GM12878 (cell line): ENCODE data around the gene GGT6. TPM values are rescaled to one million over a fixed set of nuclear protein-coding genes. Genes with fewer than 3 reads are reported as not detected.

Experiments used
- ATAC-seq: fragments of 200-7000 bp; cut with Tn5 transposase; 3 replicates; pipeline ENCODE4 v1.9.1; 2020; ENCODE audit warnings: mild to moderate bottlenecking, moderate library complexity
- BruUV-seq: library from RNA; stranded (reverse); fragments of 400-500 nt; replicated peaks from 2 replicates; lab custom pipeline; 2021; lab: Mats Ljungman, UMichigan
- CTCF ChIA-PET: fragments of 300-600 bp; sonication (Branson Sonifier 250); formaldehyde crosslinking; extraction: SDS; loops from one replicate; lab custom pipeline; 2021; ENCODE audit warnings: inconsistent platforms; lab: Yijun Ruan, JAX
- POLR2A ChIA-PET: fragments of 350-600 bp; formaldehyde crosslinking; extraction: SDS; loops from one replicate; lab custom pipeline; 2021; ENCODE audit warnings: inconsistent platforms; lab: Charles Lee
- RAD21 ChIA-PET: fragments of 300-600 bp; sonication (Branson Sonifier 250); formaldehyde crosslinking; loops from one replicate; lab custom pipeline; 2023; ENCODE audit warnings: antibody characterized with exemption; ENCODE audit not compliant: unreplicated experiment; lab: Charles Lee
- SMC1A ChIA-PET: fragments of 300-600 bp; sonication (Branson Sonifier 250); formaldehyde crosslinking; loops from one replicate; lab custom pipeline; 2023; ENCODE audit not compliant: unreplicated experiment, uncharacterized antibody; lab: Charles Lee
- DNase-seq: peaks from one replicate; pipeline ENCODE4 v3.0.0-alpha.2; 2011; ENCODE audit warnings: low read depth, low spot score
- FAIRE-seq: peaks from 3 replicates; lab custom pipeline; 2011; peaks lifted over from hg19 to GRCh38; lab: Jason Lieb, UNC
- H2AFZ ChIP-seq: 2 replicates; pipeline ENCODE4 v1.6.0; 2011; ENCODE audit warnings: low read depth, low read length, control low read depth; ENCODE audit not compliant: control insufficient read depth
- H3K27ac ChIP-seq: 2 replicates; pipeline ENCODE4 v1.5.1; 2011; ENCODE audit warnings: control low read depth; ENCODE audit not compliant: control insufficient read depth, insufficient read depth
- H3K27me3 ChIP-seq, 2 experiments: replicated peaks in 1 of 2; 2 replicates each; pipeline versions ENCODE4 v1.6.0 to v1.6.1; 2011; ENCODE audit warnings: low read length in 1 of 2; ENCODE audit not compliant: control insufficient read depth in 2 of 2, insufficient read depth in 2 of 2
- H3K36me3 ChIP-seq, 2 experiments: 2 replicates each; pipeline ENCODE4 v1.5.1; 2011; ENCODE audit warnings: low read length in 1 of 2; ENCODE audit not compliant: control insufficient read depth in 2 of 2, insufficient read depth in 2 of 2
- H3K4me1 ChIP-seq: 2 replicates; pipeline ENCODE4 v1.6.1; 2011; ENCODE audit warnings: mild to moderate bottlenecking, low read length, moderate library complexity, mixed read lengths; ENCODE audit not compliant: control insufficient read depth, insufficient read depth
- H3K4me2 ChIP-seq: 2 replicates; pipeline ENCODE4 v1.6.0; 2011; ENCODE audit warnings: control low read depth; ENCODE audit not compliant: control insufficient read depth, insufficient read depth
- H3K4me3 ChIP-seq: fragments of 200-600 bp; sonication (generic); 2 replicates; pipeline ENCODE4 v1.5.1; 2016
- H3K79me2 ChIP-seq: 2 replicates; pipeline ENCODE4 v1.6.0; 2011; ENCODE audit warnings: low read length; ENCODE audit not compliant: control insufficient read depth, insufficient read depth
- H3K9ac ChIP-seq: 2 replicates; pipeline ENCODE4 v1.8.0; 2011; ENCODE audit warnings: low read length, control low read depth, mixed read lengths; ENCODE audit not compliant: control insufficient read depth, insufficient read depth
- H3K9me3 ChIP-seq: replicated peaks from 3 replicates; pipeline ENCODE4 v1.5.1; 2011; ENCODE audit warnings: mild to moderate bottlenecking, low read length; ENCODE audit not compliant: control insufficient read depth, insufficient read depth
- H4K20me1 ChIP-seq: 2 replicates; pipeline ENCODE4 v1.6.0; 2011; ENCODE audit not compliant: control insufficient read depth, insufficient read depth
- BACH1 ChIP-seq: fragments of 450-650 bp; IDR thresholded peaks from 2 replicates; pipeline ENCODE4 v1.6.1; 2017; ENCODE audit warnings: mild to moderate bottlenecking, borderline replicate concordance
- GATAD2B ChIP-seq: fragments of 450-650 bp; conservative IDR thresholded peaks from 2 replicates; pipeline ENCODE4 v1.6.1; 2017; ENCODE audit warnings: low read depth, mild to moderate bottlenecking, moderate library complexity
- MYB ChIP-seq: fragments of 150-350 bp; IDR thresholded peaks from 2 replicates; pipeline ENCODE4 v1.6.1; 2014; ENCODE audit warnings: mild to moderate bottlenecking, low read depth, low read length, borderline replicate concordance
- POLR2AphosphoS5 ChIP-seq: IDR thresholded peaks from 2 replicates; pipeline ENCODE4 v1.6.1; 2011; ENCODE audit warnings: mild to moderate bottlenecking, low read length, inconsistent platforms
- RB1 ChIP-seq: fragments of 450-650 bp; formaldehyde crosslinking; IDR thresholded peaks from 2 replicates; pipeline ENCODE4 v1.6.1; 2017; ENCODE audit warnings: mild to moderate bottlenecking, borderline replicate concordance
- RELA ChIP-seq: fragments of 450-650 bp; IDR thresholded peaks from 2 replicates; pipeline ENCODE4 v1.8.0; 2014; ENCODE audit warnings: borderline replicate concordance; ENCODE audit not compliant: partially characterized antibody
- RFX5 ChIP-seq: IDR thresholded peaks from 2 replicates; pipeline ENCODE4 v1.6.1; 2011; ENCODE audit warnings: low read depth, low read length, improper control_type of control experiment
- SMAD5 ChIP-seq: IDR thresholded peaks from 2 replicates; pipeline ENCODE4 v1.6.1; 2016; ENCODE audit warnings: antibody characterized with exemption, low read depth
- SREBF1 ChIP-seq: IDR thresholded peaks from 2 replicates; pipeline ENCODE4 v1.6.1; 2012; ENCODE audit warnings: mild to moderate bottlenecking, low read length
- SREBF2 ChIP-seq: IDR thresholded peaks from 2 replicates; pipeline ENCODE4 v1.6.1; 2012; ENCODE audit warnings: mild to moderate bottlenecking, low read length
- TCF7 ChIP-seq: IDR thresholded peaks from 2 replicates; pipeline ENCODE4 v1.6.1; 2014; ENCODE audit warnings: antibody characterized with exemption, borderline replicate concordance
- ZNF384 ChIP-seq: IDR thresholded peaks from 2 replicates; pipeline ENCODE4 v1.6.1; 2012; ENCODE audit warnings: low read depth, mild to moderate bottlenecking, low read length, improper control_type of control experiment, borderline replicate concordance
- ZNF622 ChIP-seq: fragments of 450-650 bp; IDR thresholded peaks from 2 replicates; pipeline ENCODE4 v1.6.1; 2017; ENCODE audit warnings: mild to moderate bottlenecking, inconsistent platforms
- WGBS: methylation state at CpG from one replicate; pipeline ENCODE4 v1.1.6; 2016; ENCODE audit warnings: low lambda C conversion rate; ENCODE audit not compliant: insufficient replicate concordance, insufficient coverage; ENCODE audit errors: missing lambda C conversion rate; 5-methylcytosine and 5-hydroxymethylcytosine counted together
- in situ Hi-C: fragments of 300-500 bp; cut with MboI; formaldehyde crosslinking; loops from 9 replicates; pipeline ENCODE4 v1.14.3; 2018; ENCODE audit warnings: mixed read lengths
- intact Hi-C: fragments of 100-400 bp; cut with micrococcal nuclease; formaldehyde crosslinking; loops from one replicate; pipeline ENCODE4 v1.14.2; 2022; ENCODE audit not compliant: unreplicated experiment
- polyA plus RNA-seq, 11 experiments: library from polyadenylated mRNA; depleted of rRNA in 4 of 11; unstranded in 6 of 11; stranded (reverse) in 5 of 11; fragments of >200 nt; fragmentation: Nextera tagmentation in 4 of 11; fragmentation: Illumina TruSeq in 1 of 11; extraction: Ambion mirVana in 4 of 11; extraction: Trizol in 1 of 11; gene quantifications; 1 replicate in 1 of 11; 2 replicates in 10 of 11; pipeline versions ENCODE4 v1.2.1 to v1.2.3, GENCODE V29; 2011 to 2016; ENCODE audit warnings: inconsistent platforms in 2 of 11, missing spikeins in 2 of 11, low read depth in 1 of 11
- total RNA-seq, 4 experiments: library from RNA; depleted of rRNA in 3 of 4; stranded (reverse); fragments of >200 nt in 3 of 4; fragmentation: Illumina TruSeq in 1 of 4; extraction: Trizol in 1 of 4; gene quantifications; 2 replicates each; pipeline versions ENCODE4 v1.2.1 to v1.2.3, GENCODE V29; 2013 to 2021
- TF ChIP-seq, protein P1 (sequence below): fragments of 150-350 bp; IDR thresholded peaks from 2 replicates; pipeline ENCODE4 v1.6.1; 2016; ENCODE audit warnings: low read depth, low read length
- TF ChIP-seq, protein P2 (sequence below): fragments of 450-650 bp; IDR thresholded peaks from 2 replicates; pipeline ENCODE4 v1.6.1; 2017; ENCODE audit warnings: antibody characterized with exemption, mild to moderate bottlenecking, moderate library complexity
- TF ChIP-seq, protein P3 (sequence below): fragments of 450-650 bp; IDR thresholded peaks from 2 replicates; pipeline ENCODE4 v1.6.1; 2018; ENCODE audit warnings: mild to moderate bottlenecking, low read depth, moderate library complexity; ENCODE audit not compliant: partially characterized antibody

The GGT6 gene
- total and polyA plus RNA-seq, 10 of the 15 experiments (the other 5 are each of a cell fraction or from before 2014, with no cell fraction given): 0.01 to 0.26 (median 0.13) TPM; not detected in 5

DNA sequence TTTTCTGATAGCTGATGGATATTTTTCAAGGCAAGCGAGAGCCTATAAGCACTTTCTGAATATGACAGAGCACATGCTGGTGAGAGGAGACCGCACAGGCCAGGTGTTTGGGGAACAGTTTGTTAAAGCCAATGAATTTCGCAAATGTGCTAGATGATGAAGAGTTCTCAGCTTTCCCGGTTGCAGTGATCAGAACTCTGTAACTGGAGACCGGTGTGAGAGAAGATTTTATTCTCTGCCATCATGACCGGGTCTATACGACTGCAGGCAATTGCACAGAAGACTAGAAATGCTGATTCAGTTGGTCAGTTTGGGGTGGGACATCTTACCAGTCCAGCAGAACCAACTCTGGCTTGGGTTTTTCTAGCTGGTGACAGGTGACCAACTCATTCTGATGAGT, 49.4 kb upstream of the GGT6 start (continued):
- TF ChIP-seq POLR2AphosphoS5 (no peak), RFX5 (no peak), BACH1 (no peak), RELA (no peak), TCF7 (no peak), SREBF2 (no peak), RB1 (no peak), GATAD2B (no peak)

DNA sequence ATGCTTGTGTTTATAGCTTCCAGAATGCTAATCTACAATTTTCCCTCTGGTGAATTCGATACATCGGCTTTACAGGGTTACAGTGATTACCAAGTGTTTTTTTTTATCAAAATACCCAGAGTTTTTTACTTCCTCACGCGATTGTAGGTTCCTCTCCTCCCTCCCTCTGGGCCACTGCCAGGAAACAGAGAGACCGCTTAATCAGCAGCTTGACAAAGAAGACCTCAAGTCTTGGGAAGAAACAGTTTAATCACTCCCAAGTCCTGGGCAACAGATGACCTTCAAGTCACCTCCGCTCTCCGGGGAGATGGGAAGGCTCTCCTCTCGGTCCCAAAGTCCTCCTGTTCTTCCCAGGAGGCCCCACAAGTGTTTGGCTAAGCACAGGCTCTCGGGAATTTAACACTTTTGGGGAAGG, 47.4 kb upstream of the GGT6 start:
- Histone ChIP-seq H3K4me1 (no peaks in the 10 kb centered on the region), H2AFZ (no peak overlapping the region), H3K4me3 (no peak overlapping the region), H3K27me3 (peaks cover 0 to 3% of the 10 kb centered on the region in 2 experiments; a peak in 2 of 4 replicates), H4K20me1 (no peaks in the 10 kb centered on the region), H3K9me3 (no peaks in the 10 kb centered on the region), H3K36me3 (no peaks in the 10 kb centered on the region), H3K9ac (no peak overlapping the region), H3K4me2 (no peak overlapping the region), H3K79me2 (no peaks in the 10 kb centered on the region), H3K27ac (no peak overlapping the region)
- intact Hi-C loops (no loop called here), in situ Hi-C loops (no loop called here)
- SMC1A ChIA-PET: interaction anchor here (0.6 kb wide), 1 partner anchor 350 kb away, joined by 3 read pairs; no protein-coding TSS in a partner anchor
- POLR2A ChIA-PET: interaction anchor here (1.0 kb wide), 1 partner anchor 187 kb away, joined by 3 read pairs; no protein-coding TSS in a partner anchor
- no peak for ATAC-seq
- FAIRE-seq: no peak
- RAD21 ChIA-PET: no interaction called here
- WGBS: 21% methylated on average over 9 of the region's 9 CpGs
- no peak for DNase-seq
- no TSS peak for BruUV-seq
- CTCF ChIA-PET: no interaction called here
- TF ChIP-seq, protein P1, sequence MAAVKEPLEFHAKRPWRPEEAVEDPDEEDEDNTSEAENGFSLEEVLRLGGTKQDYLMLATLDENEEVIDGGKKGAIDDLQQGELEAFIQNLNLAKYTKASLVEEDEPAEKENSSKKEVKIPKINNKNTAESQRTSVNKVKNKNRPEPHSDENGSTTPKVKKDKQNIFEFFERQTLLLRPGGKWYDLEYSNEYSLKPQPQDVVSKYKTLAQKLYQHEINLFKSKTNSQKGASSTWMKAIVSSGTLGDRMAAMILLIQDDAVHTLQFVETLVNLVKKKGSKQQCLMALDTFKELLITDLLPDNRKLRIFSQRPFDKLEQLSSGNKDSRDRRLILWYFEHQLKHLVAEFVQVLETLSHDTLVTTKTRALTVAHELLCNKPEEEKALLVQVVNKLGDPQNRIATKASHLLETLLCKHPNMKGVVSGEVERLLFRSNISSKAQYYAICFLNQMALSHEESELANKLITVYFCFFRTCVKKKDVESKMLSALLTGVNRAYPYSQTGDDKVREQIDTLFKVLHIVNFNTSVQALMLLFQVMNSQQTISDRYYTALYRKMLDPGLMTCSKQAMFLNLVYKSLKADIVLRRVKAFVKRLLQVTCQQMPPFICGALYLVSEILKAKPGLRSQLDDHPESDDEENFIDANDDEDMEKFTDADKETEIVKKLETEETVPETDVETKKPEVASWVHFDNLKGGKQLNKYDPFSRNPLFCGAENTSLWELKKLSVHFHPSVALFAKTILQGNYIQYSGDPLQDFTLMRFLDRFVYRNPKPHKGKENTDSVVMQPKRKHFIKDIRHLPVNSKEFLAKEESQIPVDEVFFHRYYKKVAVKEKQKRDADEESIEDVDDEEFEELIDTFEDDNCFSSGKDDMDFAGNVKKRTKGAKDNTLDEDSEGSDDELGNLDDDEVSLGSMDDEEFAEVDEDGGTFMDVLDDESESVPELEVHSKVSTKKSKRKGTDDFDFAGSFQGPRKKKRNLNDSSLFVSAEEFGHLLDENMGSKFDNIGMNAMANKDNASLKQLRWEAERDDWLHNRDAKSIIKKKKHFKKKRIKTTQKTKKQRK: no peak
- TF ChIP-seq, protein P2, sequence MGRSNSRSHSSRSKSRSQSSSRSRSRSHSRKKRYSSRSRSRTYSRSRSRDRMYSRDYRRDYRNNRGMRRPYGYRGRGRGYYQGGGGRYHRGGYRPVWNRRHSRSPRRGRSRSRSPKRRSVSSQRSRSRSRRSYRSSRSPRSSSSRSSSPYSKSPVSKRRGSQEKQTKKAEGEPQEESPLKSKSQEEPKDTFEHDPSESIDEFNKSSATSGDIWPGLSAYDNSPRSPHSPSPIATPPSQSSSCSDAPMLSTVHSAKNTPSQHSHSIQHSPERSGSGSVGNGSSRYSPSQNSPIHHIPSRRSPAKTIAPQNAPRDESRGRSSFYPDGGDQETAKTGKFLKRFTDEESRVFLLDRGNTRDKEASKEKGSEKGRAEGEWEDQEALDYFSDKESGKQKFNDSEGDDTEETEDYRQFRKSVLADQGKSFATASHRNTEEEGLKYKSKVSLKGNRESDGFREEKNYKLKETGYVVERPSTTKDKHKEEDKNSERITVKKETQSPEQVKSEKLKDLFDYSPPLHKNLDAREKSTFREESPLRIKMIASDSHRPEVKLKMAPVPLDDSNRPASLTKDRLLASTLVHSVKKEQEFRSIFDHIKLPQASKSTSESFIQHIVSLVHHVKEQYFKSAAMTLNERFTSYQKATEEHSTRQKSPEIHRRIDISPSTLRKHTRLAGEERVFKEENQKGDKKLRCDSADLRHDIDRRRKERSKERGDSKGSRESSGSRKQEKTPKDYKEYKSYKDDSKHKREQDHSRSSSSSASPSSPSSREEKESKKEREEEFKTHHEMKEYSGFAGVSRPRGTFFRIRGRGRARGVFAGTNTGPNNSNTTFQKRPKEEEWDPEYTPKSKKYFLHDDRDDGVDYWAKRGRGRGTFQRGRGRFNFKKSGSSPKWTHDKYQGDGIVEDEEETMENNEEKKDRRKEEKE: no peak
- TF ChIP-seq SMAD5 (no peak), ZNF384 (no peak), ZNF622 (no peak), SREBF1 (no peak), MYB (no peak)
- TF ChIP-seq, protein P3, sequence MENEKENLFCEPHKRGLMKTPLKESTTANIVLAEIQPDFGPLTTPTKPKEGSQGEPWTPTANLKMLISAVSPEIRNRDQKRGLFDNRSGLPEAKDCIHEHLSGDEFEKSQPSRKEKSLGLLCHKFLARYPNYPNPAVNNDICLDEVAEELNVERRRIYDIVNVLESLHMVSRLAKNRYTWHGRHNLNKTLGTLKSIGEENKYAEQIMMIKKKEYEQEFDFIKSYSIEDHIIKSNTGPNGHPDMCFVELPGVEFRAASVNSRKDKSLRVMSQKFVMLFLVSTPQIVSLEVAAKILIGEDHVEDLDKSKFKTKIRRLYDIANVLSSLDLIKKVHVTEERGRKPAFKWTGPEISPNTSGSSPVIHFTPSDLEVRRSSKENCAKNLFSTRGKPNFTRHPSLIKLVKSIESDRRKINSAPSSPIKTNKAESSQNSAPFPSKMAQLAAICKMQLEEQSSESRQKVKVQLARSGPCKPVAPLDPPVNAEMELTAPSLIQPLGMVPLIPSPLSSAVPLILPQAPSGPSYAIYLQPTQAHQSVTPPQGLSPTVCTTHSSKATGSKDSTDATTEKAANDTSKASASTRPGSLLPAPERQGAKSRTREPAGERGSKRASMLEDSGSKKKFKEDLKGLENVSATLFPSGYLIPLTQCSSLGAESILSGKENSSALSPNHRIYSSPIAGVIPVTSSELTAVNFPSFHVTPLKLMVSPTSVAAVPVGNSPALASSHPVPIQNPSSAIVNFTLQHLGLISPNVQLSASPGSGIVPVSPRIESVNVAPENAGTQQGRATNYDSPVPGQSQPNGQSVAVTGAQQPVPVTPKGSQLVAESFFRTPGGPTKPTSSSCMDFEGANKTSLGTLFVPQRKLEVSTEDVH: no peak
